Endothelial cell (in vitro differentiated cells): ENCODE data around the gene DSCAML1. TPM values are rescaled to one million over a fixed set of nuclear protein-coding genes. Genes with fewer than 3 reads are reported as not detected.
A peak's percentile ranks its signal among the peaks of the same experiment; 100 is the strongest.

ENCODE experiments used
- DNase-seq: peaks from one replicate; pipeline ENCODE4 v3.0.0; 2021; ENCODE audit warnings: low spot score
- H3K27ac Mint-ChIP-seq: one replicate; pipeline ENCODE4 v1.8.0; 2021; ENCODE audit warnings: mixed read lengths, inconsistent platforms; ENCODE audit not compliant: unreplicated experiment
- H3K27me3 Mint-ChIP-seq: one replicate; pipeline ENCODE4 v1.8.0; 2021; ENCODE audit warnings: mild to moderate bottlenecking, moderate library complexity, mixed read lengths, inconsistent platforms; ENCODE audit not compliant: unreplicated experiment
- H3K36me3 Mint-ChIP-seq: one replicate; pipeline ENCODE4 v1.8.0; 2021; ENCODE audit warnings: mild to moderate bottlenecking, low read depth, mixed read lengths, inconsistent platforms; ENCODE audit not compliant: unreplicated experiment
- H3K4me1 Mint-ChIP-seq: one replicate; pipeline ENCODE4 v1.8.0; 2021; ENCODE audit warnings: mild to moderate bottlenecking, mixed read lengths, inconsistent platforms; ENCODE audit not compliant: unreplicated experiment
- H3K4me3 Mint-ChIP-seq: one replicate; pipeline ENCODE4 v1.8.0; 2021; ENCODE audit warnings: mild to moderate bottlenecking, mixed read lengths, inconsistent platforms; ENCODE audit not compliant: unreplicated experiment
- H3K9me3 Mint-ChIP-seq: one replicate; pipeline ENCODE4 v1.8.0; 2021; ENCODE audit warnings: mixed read lengths, inconsistent platforms; ENCODE audit not compliant: unreplicated experiment
- CTCF ChIP-seq: fragments of 200-600 bp; sonication (generic); IDR thresholded peaks from one replicate; pipeline ENCODE4 v1.5.0; 2021; ENCODE audit warnings: antibody characterized with exemption; ENCODE audit not compliant: unreplicated experiment
- total RNA-seq: library from RNA; stranded (reverse); fragmentation: NEBNext Ultra II Directional; extraction: Animal tissue kit (Norgen Biotek cat#: 25700); gene quantifications from one replicate; pipeline ENCODE4 v1.2.1, GENCODE V29; 2021; ENCODE audit not compliant: unreplicated experiment

DSCAML1 gene
- total RNA-seq, 1 donor from 2014 or later: 3.8 TPM

- peak; percentile 79 for DNase-seq
- peak; percentile 38 for TF ChIP-seq CTCF
- Mint-ChIP-seq H3K36me3 (peaks cover 4% of the 10 kb centered on the region), H3K4me1 (no peaks in the 10 kb centered on the region), H3K4me3 (no peak overlapping the region), H3K9me3 (no peaks in the 10 kb centered on the region), H3K27me3 (peaks cover 5% of the 10 kb centered on the region), H3K27ac (no peak overlapping the region)
Observed at GRCh38 chr11:117443266-117444186, 353.5 kb downstream of the DSCAML1 start.

GRCh38 chr11:117442869-117443239, 354.2 kb downstream of the DSCAML1 start:
- no peak for TF ChIP-seq CTCF
- peaks cover 5% of the 10 kb centered on the region for H3K27me3 Mint-ChIP-seq
- no peak overlapping the region for H3K27ac Mint-ChIP-seq
- H3K4me3 Mint-ChIP-seq: no peak overlapping the region
- no peak for DNase-seq
- no peaks in the 10 kb centered on the region for H3K4me1 Mint-ChIP-seq
- H3K36me3 Mint-ChIP-seq: peaks cover 4% of the 10 kb centered on the region
- no peaks in the 10 kb centered on the region for H3K9me3 Mint-ChIP-seq

- Mint-ChIP-seq H3K27ac (no peak overlapping the region), H3K4me1 (no peaks in the 10 kb centered on the region), H3K36me3 (peaks cover 4% of the 10 kb centered on the region), H3K27me3 (peaks cover 6% of the 10 kb centered on the region), H3K4me3 (no peak overlapping the region), H3K9me3 (no peaks in the 10 kb centered on the region)
- no peak for TF ChIP-seq CTCF
- DNase-seq: no peak
Observed at GRCh38 chr11:117442049-117442868, 354.8 kb downstream of the DSCAML1 start.

GRCh38 chr11:117441146-117441975, 355.7 kb downstream of the DSCAML1 start:
- H3K9me3 Mint-ChIP-seq: no peaks in the 10 kb centered on the region
- H3K27ac Mint-ChIP-seq: no peak overlapping the region
- H3K27me3 Mint-ChIP-seq: peaks cover 10% of the 10 kb centered on the region
- peaks cover 4% of the 10 kb centered on the region for H3K36me3 Mint-ChIP-seq
- H3K4me3 Mint-ChIP-seq: no peak overlapping the region
- no peaks in the 10 kb centered on the region for H3K4me1 Mint-ChIP-seq
- no peak for DNase-seq
- TF ChIP-seq CTCF: no peak
